Thyroid gland (tissue), 4 donors: Measurements from ENCODE around the gene EFNB1. TPM values are rescaled to one million over a fixed set of nuclear protein-coding genes. Genes with fewer than 3 reads are reported as not detected.

ENCODE experiments used
- DNase-seq, 2 donors: peaks; one replicate each; pipeline ENCODE4 v3.0.0-alpha.2; 2019
- H3K27ac ChIP-seq, 3 donors: fragments of 200-600 bp; sonication (generic); 1 replicate in 2 of 3; 2 replicates in 1 of 3; pipeline ENCODE4 v1.5.1; 2016 to 2019; ENCODE audit warnings: mild to moderate bottlenecking in 1 of 3, moderate library complexity in 1 of 3
- H3K27me3 ChIP-seq: fragments of 200-600 bp; sonication (generic); one replicate; pipeline ENCODE4 v1.5.1; 2019
- H3K36me3 ChIP-seq, 2 donors: fragments of 200-600 bp; sonication (generic); one replicate each; pipeline ENCODE4 v1.5.1; 2016 to 2019
- H3K4me1 ChIP-seq, 2 donors: fragments of 200-600 bp; sonication (generic); one replicate each; pipeline ENCODE4 v1.5.1; 2017 to 2019
- H3K4me3 ChIP-seq, 3 donors: fragments of 200-600 bp; sonication (generic); replicated peaks in 1 of 3; 1 replicate in 2 of 3; 2 replicates in 1 of 3; pipeline ENCODE4 v1.5.1; 2016; ENCODE audit warnings: mild to moderate bottlenecking in 1 of 3
- H3K9me3 ChIP-seq: fragments of 200-600 bp; sonication (generic); one replicate; pipeline ENCODE4 v1.5.1; 2017
- CTCF ChIP-seq, 6 experiments: fragments of 200-600 bp in 3 of 6; fragments of 450-650 bp in 3 of 6; sonication (generic) in 3 of 6; IDR thresholded peaks; one replicate each; pipeline ENCODE4 v1.5.1; 2016 to 2019; ENCODE audit warnings: antibody characterized with exemption in 6 of 6, mild to moderate bottlenecking in 2 of 6, inconsistent platforms in 1 of 6, moderate library complexity in 1 of 6
- POLR2A ChIP-seq, 2 donors: fragments of 450-650 bp; IDR thresholded peaks; one replicate each; pipeline ENCODE4 v1.6.1; 2017; ENCODE audit warnings: antibody characterized with exemption in 2 of 2, mild to moderate bottlenecking in 2 of 2, moderate library complexity in 1 of 2
- WGBS, 2 donors: methylation state at CpG; one replicate each; pipeline ENCODE4 v1.1.5; 2017; 5-methylcytosine and 5-hydroxymethylcytosine counted together
- intact Hi-C: fragments of 100-400 bp; cut with DNase I; formaldehyde crosslinking; loops from one replicate; pipeline ENCODE4 v1.15.1; 2023
- total RNA-seq, 4 donors: library from RNA; depleted of rRNA; stranded (reverse); fragments of >200 nt; gene quantifications; one replicate each; pipeline ENCODE4 v1.2.3, GENCODE V29; 2016

The EFNB1 gene
- total RNA-seq, 4 donors from 2014 or later: 17.6 to 26.9 (median 20.8) TPM

DNA sequence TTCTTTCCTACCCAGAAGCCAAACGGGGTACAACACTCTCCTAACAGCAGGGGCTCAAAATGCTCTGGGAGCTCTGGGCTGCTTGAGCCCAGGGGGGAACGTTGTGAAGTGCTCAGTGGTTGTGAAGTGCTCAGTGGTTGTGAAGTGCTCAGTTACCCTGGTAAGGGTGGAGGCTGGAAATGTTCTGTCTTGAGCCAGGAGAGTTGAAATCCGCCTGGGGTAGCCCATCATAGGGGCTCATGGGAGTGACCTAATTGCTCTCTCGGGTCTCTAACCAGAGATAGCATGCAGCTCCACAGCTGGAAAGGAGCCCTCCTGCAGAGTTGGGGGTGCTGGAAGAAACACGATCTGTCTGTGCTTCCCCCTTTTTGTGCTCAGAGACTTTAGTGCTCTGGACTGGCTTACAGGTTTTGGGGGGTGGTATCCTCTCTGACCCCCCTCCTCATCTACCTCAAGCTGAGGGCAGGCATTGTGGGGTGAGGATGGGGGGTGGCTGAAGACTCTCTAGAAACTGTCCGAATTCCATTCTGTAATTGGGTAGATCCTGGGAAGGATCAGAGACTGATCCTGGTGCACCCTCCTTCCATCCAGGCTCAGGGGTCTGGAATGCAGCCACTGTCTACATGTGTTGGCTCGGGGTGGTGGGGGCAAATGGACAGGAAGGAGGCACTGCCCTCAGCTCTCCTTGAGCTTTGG, 2.7 kb downstream of the EFNB1 start:
- WGBS, 2 donors: 15% methylated on average over 4 of the region's 7 CpGs; no CpG with 5 or more reads in 1 of the 2 donors
- no peak overlapping the region for H3K4me3 ChIP-seq
- H3K4me1 ChIP-seq: peaks cover 3 to 4% of the 10 kb centered on the region in 2 donors
- intact Hi-C loops: no loop called here
- DNase-seq: no peak
- H3K27ac ChIP-seq: no peak overlapping the region
- H3K9me3 ChIP-seq: no peaks in the 10 kb centered on the region
- TF ChIP-seq POLR2A (IDR thresholded peaks at IDR 0.05): no peak
- no peak for TF ChIP-seq CTCF (IDR thresholded peaks at IDR 0.05)
- no peaks in the 10 kb centered on the region for H3K36me3 ChIP-seq
- H3K27me3 ChIP-seq: no peaks in the 10 kb centered on the region

DNA sequence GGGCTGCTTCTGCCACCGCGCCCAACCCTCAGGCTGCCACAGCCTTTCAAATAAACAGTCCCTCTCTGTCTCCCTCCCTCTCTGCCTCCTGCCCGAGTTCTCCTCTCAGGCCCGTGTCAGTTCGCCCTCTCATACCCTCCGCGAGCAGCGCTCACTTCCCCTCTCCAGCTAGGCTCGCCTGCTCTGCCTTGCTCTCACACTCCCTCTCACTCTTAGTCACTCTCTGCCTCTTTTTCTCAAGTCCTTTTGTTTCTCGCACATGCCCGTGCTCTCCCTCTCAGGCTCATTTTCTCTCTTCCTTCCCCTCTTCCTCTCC, 3.2 kb downstream of the EFNB1 start:
- Histone ChIP-seq H3K9me3 (no peaks in the 10 kb centered on the region), H3K27me3 (no peaks in the 10 kb centered on the region), H3K27ac (no peak overlapping the region), H3K36me3 (no peaks in the 10 kb centered on the region), H3K4me3 (no peak overlapping the region), H3K4me1 (peaks cover 3 to 4% of the 10 kb centered on the region in 2 donors)
- WGBS, 2 donors: 2 to 8% methylated on average over 9 to 11 of the region's 11 CpGs
- peak; percentile 57 to 64 for DNase-seq
- intact Hi-C loops: no loop called here
- TF ChIP-seq CTCF (IDR thresholded peaks at IDR 0.05) (no peak), POLR2A (IDR thresholded peaks at IDR 0.05) (no peak)

DNA sequence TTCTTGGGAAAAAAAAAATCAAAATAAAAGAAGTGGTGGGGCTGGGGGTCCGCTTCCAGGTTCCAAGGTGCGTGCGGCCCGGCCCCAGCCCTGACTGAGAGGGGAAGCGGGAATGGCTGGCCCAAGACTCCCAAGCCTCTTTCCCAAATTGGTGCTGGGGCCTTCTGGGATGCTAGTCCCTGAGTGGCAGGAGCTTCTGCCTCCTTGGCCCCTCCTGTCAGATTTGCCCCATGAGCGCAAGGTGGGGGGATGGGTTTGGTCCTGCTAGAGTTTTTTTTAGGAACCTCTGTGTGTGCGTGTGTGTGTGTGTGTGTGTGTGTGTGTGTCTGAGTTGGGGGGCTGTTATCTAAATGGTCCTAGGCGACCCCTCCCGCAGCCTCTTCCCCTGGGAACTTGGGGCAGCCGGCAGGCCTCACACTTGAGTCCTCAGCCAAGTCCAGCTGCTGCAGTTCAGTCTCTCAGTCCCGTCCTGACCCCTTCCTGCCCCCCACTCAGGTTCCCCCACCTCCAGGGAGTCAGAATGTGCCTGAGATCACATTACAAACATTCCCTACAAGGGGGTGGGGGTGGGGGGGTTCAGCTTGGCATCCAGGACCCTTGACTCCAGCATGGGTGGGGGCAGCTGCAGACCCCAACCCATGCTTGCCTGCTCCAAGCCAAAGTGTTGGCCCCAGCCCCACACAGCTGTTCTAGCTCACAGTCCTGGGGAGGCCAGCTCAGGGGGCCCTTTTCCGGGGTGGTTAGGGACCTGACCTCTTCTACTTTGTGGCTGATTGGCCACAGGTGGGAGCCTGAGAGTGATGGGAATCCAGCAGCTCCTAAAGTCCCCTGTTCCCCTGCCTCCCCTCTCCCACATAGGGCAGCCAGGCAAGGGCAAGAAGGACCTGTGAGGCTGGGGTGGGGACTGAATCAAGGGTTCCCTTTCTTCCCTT, 4.0 kb downstream of the EFNB1 start:
- no peaks in the 10 kb centered on the region for H3K36me3 ChIP-seq
- no peaks in the 10 kb centered on the region for H3K27me3 ChIP-seq
- H3K4me3 ChIP-seq: no peak overlapping the region
- peaks cover 3 to 4% of the 10 kb centered on the region in 2 donors for H3K4me1 ChIP-seq
- intact Hi-C loops: no loop called here
- no peak overlapping the region for H3K27ac ChIP-seq
- WGBS, 2 donors: 47 to 73% methylated on average over 3 to 6 of the region's 12 CpGs
- DNase-seq: no peak
- H3K9me3 ChIP-seq: no peaks in the 10 kb centered on the region
- no peak for TF ChIP-seq CTCF (IDR thresholded peaks at IDR 0.05)
- TF ChIP-seq POLR2A (IDR thresholded peaks at IDR 0.05): no peak

- H3K4me3 ChIP-seq: no peak overlapping the region
- H3K27me3 ChIP-seq: no peaks in the 10 kb centered on the region
- intact Hi-C loops: no loop called here
- DNase-seq: no peak
- 83 to 90% methylated on average over 2 to 4 of the region's 6 CpGs for WGBS, 2 donors
- no peak overlapping the region for H3K27ac ChIP-seq
- TF ChIP-seq POLR2A (IDR thresholded peaks at IDR 0.05): no peak
- no peak for TF ChIP-seq CTCF (IDR thresholded peaks at IDR 0.05)
- H3K4me1 ChIP-seq: peaks cover 3 to 4% of the 10 kb centered on the region in 2 donors
- H3K36me3 ChIP-seq: no peaks in the 10 kb centered on the region
- H3K9me3 ChIP-seq: no peaks in the 10 kb centered on the region
These were observed 4.6 kb downstream of the EFNB1 start for GRCh38 chrX:68833448-68833805.

DNA sequence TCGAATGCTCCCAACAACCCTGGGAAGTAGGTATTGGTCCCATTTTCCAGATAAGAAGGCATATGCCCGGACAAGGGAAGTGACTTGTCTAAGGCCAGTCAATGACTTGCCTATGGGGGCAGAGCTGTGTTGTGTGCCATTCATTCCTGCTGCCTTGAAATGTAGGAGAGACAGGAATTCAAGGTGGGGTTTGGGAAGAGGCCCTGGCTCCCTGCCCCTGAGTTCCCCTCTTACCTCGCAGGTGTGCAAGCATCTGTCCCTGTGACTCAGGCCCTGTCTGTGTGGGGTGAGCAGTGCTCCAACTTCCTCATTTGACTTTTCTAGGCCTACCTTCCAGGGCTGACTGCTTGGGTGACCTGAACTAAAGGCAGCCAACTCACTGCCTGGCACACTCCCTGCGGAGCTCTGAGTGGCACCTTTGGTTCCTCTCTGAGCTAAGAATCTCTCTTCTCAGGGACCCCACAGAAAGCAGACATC, 5.1 kb downstream of the EFNB1 start:
- WGBS, 2 donors: 70 to 100% methylated on average over 1 to 4 of the region's 4 CpGs
- Histone ChIP-seq H3K36me3 (no peaks in the 10 kb centered on the region), H3K27ac (no peak overlapping the region), H3K27me3 (no peaks in the 10 kb centered on the region), H3K4me1 (peaks cover 3 to 4% of the 10 kb centered on the region in 2 donors), H3K4me3 (no peak overlapping the region), H3K9me3 (no peaks in the 10 kb centered on the region)
- DNase-seq: peak in 1 of 2 donors; percentile 12
- intact Hi-C loops: no loop called here
- TF ChIP-seq CTCF (IDR thresholded peaks at IDR 0.05) (no peak), POLR2A (IDR thresholded peaks at IDR 0.05) (no peak)
